MM.1S (cell line): ENCODE measurements around the gene LEF1.

Experiments
- CTCF ChIP-seq: fragments of 300-600 bp; sonication (generic); IDR thresholded peaks from 2 replicates; pipeline ENCODE4 v1.5.1; 2016; ENCODE audit warnings: antibody characterized with exemption, low read length, mixed read lengths
- EZH2 ChIP-seq: fragments of 300-600 bp; sonication (generic); optimal IDR thresholded peaks from 2 replicates; pipeline ENCODE3; 2017; ENCODE audit warnings: low read depth, mild to moderate bottlenecking, antibody characterized with exemption, low read length, mixed read lengths

- TF ChIP-seq CTCF (no peak), EZH2 (no peak)
Measured at GRCh38 chr4:108120789-108121188, 47.9 kb downstream of the LEF1 start.
